HG02943 (cell line): Measurements from ENCODE around the gene NMNAT2.
"Not testable (repeated sequence)": the region's sequence is repeated elsewhere in the genome, so short reads cannot be mapped to it uniquely, and the experiment has no call there.

ENCODE experiments used
- ATAC-seq: cut with Tn5 transposase; IDR thresholded peaks from one replicate; pipeline ENCODE4 v1.9.1; 2021; ENCODE audit warnings: mild to moderate bottlenecking, low read depth, moderate library complexity; ENCODE audit not compliant: unreplicated experiment

NMNAT2 gene

DNA sequence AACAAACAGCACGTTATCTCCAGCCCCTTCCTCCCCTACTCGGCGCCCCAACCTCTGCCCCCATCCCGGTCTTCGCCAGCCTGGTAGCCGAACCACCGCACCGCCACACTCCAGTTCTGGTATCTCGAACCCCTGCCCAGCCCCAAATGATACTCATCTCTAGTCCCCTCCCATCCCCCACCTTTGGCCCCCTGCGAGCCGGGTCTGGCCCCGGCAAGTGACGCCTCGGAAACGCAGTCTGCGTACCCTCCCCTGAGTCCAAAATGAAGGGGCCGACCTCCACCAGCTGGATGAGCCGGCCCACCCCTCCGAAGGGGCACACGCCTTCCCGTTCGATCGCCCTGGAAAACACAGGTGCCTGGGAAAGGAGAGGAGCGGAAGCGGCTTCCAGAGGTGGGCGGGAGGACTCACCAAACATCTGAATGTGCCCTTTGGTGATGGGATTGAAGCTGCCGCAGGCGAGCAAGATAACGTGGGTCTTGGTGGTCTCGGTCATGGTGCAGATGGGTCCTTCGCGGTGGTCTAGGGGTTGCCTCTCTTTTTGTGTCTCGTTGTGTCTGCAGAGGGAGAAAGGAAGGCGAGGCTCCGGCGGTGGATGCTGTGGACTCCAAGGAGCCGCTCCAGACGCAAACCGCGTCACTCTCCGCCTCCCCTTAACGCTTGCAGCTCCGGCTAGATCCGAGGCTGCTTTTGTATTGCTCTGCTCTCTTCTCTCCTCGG lies at the start of gene NMNAT2:
TSS of gene NMNAT2 (minus strand) at position 609 of the 720 bp plus-strand sequence. CDS start at position 496, 113 bp downstream.
- ATAC-seq, result no peak

DNA sequence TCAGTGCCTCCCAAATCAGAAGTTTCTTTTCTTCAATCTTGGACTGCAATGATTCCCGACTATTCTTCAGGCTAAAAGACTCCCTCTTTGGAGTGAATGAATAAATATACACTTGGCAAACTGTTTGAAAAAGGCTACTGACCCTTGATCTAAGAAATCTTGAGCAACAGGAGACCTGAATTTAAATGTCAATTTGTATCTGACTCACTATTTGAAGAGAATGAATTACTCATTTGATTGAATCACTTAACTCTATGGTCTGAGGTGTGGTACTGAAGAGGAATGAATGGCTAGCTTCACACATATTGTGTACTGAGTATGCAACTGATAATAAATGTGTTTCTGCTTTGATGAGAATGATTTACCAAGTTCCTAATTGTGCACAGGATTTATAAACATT lies 49.5 kb upstream of the NMNAT2 start:
- ATAC-seq, result no peak

GRCh38 chr1:183466781-183467180 lies 48.6 kb upstream of the NMNAT2 start:
- no peak for ATAC-seq

DNA sequence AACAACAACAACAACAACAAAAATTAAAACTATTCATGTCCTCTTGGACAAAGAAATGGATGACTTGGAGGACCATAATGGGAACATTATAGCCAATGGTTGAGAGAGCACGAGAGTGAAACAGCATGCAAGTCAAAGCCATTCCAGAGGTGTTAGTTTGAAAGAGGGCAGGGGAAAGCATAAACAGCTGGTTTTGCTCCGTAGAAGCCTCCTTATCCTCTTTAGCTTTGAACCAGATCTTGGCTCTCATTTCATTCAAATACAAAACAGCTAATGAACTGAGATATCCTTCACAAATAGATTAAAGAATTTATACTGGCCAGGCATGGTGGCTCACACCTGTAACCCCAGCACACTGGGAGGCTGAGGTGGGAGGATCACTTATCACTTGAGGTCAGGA lies 45.4 kb upstream of the NMNAT2 start:
- no peak for ATAC-seq

- no peak for ATAC-seq
Measured at GRCh38 chr1:183461350-183461749, 43.2 kb upstream of the NMNAT2 start.

DNA sequence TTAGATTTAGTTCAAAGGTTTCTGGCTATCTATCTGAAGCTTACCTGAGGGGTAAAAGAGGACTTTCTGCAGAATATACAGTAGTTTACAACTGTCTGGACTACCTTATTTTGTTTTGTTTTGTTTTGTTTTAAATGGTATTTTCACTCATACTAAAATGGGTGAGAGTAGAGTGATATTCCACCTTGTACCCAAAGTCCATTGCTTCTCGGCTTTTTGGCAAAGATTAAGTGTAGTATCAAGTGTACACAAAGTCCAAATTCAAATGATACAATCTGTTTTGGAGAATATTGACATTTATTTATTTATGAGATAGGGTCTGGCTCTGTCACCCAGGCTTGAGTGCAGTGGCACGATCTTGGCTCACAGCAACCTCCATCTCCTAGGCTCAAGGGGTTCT lies 42.4 kb upstream of the NMNAT2 start:
- ATAC-seq, result no peak

- ATAC-seq, result no peak
Measured at GRCh38 chr1:183457449-183457848, 39.3 kb upstream of the NMNAT2 start.

DNA sequence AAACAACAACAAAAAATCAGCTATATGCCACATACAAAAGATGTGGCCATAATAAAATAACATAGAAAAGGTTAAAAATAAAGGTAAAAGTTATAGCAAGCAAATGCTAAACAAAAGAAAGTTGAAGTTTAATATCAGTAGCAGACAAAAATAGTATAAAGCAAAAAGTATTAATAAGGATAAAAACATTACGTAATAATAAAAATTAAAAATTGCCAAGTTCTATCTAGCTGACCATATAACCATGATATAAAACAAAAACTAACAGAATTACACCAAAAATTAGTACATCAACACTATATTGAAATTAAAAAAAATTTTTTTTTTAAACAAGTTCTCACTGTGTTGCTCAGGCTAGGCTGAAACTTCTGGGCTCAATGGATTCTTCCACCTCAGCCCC lies 38.6 kb upstream of the NMNAT2 start:
- no peak for ATAC-seq

DNA sequence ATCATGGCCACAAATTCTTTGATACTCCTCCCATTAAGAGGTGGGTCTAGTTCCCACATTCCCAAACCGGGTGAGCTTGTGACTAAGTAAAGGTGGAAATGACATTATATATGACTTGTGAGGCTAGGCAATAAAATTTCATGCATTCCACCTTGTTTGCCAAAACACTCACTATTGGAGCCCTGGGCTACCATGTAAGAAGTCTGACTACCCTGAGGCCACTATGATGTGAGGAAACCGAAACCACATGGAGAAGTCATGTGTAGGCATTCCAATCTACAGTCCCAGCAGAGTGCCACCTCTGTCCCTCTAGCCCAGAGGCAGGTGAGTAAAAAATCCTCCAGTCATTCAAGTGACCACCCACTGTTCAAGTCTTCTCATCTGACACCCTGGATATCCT lies 36.2 kb upstream of the NMNAT2 start:
- no peak for ATAC-seq

- no peak for ATAC-seq
Measured at GRCh38 chr1:183450093-183450492, 31.9 kb upstream of the NMNAT2 start.

DNA sequence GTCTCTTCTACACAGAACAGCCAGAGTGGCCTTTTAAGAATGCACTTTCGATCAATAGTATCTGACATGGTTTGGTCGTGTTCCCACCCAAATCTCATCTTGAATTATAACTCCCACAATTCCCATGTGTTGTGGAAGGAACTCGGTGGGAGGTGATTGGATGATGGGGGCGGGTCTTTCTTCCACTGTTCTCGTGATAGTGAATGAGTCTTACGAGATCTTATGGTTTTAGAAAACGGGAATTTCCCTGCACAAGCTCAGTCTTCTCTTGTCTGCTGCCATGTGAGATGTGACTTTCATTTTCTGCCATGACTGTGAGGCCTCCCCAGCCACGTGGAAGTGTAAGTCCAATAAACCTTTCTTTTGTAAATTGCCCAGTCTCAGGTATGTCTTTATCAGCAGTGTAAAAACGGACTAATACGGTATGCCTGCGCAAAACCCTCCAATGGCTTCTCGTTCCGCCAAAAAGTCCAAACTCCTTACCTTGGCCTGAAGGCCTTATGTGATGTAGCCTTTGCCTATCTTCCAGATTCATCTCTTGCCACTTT lies 31.1 kb upstream of the NMNAT2 start:
- no peak for ATAC-seq

GRCh38 chr1:183444243-183444642 lies 26.1 kb upstream of the NMNAT2 start:
- ATAC-seq, result no peak

GRCh38 chr1:183443466-183443865 lies 25.3 kb upstream of the NMNAT2 start:
- ATAC-seq, result no peak

DNA sequence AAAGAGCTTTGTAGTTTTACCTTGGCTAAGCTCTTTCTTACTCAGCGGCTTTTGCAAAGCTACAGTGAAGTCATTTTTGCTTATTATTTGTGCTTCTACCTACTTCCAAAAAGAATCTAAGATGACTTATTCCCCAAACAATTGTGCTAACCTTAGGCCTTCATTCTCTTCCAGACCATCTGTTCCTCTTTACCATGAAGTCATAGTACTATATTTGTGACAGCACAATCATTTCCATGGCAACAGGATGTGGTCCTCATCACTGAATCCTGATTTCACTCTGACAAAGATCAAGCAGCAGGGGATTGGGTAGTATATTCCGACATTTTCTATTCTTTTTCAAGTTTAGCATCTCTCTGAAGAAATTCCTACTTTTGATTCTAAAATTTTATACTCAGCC lies 24.8 kb upstream of the NMNAT2 start:
- ATAC-seq, result no peak

- no peak for ATAC-seq
Measured at GRCh38 chr1:183438060-183438459, 19.9 kb upstream of the NMNAT2 start.

DNA sequence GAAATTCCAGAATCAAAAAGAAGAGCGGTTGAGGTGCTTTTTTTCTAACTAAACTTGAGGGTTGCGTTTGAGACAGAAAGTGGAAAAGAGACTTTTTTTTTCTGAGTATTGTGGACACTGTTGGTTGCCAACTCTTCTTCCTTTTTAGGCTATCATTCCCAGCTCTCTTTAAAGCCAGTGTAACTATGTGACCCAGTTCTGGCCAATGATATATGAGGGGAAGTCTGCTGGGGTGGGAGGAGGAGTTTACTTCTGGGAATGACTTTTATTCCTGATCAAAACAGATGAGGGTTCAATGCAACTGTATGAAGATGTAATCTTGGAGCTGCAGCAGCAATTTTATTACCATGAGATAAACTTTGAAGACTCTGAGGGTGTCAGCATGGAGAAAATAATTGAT lies 17.3 kb upstream of the NMNAT2 start:
- ATAC-seq, result no peak

DNA sequence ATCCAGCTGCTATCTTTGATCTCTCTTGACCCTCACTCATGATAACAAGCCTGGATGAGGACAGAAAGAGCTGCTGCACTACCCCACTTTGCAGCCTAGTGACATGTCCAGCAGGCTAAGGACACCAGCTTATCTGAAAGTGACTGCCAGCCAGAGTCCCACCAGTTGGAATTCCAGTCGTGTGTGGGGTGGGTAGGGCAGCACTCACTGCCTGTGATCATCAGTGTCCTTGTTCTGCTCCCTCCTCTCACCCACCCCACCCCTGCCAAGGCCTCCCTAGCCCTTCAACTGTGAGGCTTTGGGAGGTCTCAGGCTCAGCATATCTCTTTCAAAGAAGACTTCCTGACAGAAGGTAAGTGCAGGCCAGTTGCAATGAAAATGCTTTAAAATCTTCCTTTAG lies 15.5 kb upstream of the NMNAT2 start:
- no peak for ATAC-seq

- ATAC-seq, result no peak
Measured at GRCh38 chr1:183432548-183432875, 14.3 kb upstream of the NMNAT2 start.

GRCh38 chr1:183431840-183432547 lies 13.8 kb upstream of the NMNAT2 start:
- no peak for ATAC-seq

DNA sequence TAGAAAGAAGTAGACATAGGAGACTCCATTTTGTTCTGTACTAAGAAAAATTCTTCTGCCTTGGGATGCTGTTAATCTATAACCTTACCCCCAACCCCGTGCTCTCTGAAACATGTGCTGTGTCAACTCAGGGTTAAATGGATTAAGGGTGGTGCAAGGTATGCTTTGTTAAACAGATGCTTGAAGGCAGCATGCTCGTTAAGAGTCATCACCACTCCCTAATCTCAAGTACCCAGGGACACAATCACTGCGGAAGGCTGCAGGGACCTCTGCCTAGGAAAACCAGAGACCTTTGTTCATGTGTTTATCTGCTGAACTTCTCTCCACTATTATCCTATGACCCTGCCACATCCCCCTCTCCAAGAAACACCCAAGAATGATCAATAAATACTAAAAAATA lies 9.4 kb upstream of the NMNAT2 start:
- ATAC-seq, result not testable (repeated sequence)

GRCh38 chr1:183424691-183425090 lies 6.5 kb upstream of the NMNAT2 start:
- no peak for ATAC-seq

DNA sequence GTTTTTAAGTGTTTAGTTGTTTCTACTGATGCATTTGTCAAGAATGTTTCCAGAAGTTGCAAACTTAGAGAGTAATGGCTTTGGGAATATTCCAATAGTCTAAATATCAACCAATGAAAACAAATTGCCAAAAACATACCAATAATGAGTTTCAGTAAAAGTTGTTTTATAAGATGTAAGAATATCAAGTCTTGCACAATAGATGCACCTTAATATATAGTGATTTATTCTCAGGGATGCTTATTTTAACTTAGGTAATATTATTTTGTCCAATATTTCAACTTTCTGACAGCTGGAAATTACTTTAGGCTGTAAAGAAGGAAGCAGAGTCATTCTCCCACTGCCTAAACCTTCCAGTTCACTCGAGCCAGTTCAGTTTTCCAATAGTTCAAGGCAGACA lies 5.4 kb upstream of the NMNAT2 start:
- no peak for ATAC-seq
